Measurements from ENCODE around the gene ARL6IP4.

ARL6IP4 gene

DNA sequence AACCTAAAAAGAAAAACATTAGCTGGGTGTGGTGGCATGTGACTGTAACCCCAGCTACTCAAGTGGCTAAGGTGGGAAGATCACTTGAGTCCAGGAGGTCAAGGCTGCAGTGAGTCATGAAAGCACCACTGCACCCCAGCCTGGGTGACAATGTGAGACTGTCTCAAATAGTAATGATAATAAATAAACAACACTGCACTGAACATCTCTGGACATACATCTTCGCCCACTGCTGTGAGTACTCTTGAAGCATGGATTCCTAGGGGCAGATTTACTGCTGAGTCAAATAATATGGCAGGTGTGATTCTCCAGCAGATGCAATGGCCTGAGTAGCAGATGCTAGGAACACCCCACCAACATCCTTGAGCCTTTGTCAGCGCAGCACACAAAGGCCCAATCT is 37.8 kb upstream of the ARL6IP4 start:
- peak in 1 of 3 donors; percentile 15 for DNase-seq
- Histone ChIP-seq H3K9me3 (ENCODE audit: control extremely low read depth in 1 of 5, control insufficient read depth in 4 of 5, insufficient read depth in 2 of 5, low read depth in 1 of 5, low read length in 4 of 5) (no peaks in the 10 kb centered on the region), H3K4me3 (ENCODE audit: control insufficient read depth in 1 of 7, extremely low read depth in 1 of 7, insufficient read depth in 4 of 7, low read depth in 2 of 7, low read length in 6 of 7) (no peak overlapping the region), H3K27ac (ENCODE audit: insufficient read depth in 1 of 2, low read depth in 1 of 2, low read length in 2 of 2, poor library complexity in 1 of 2, severe bottlenecking in 2 of 2) (no peak overlapping the region), H3K4me1 (ENCODE audit: control extremely low read depth in 1 of 4, control insufficient read depth in 4 of 4, insufficient read depth in 4 of 4, low read length in 3 of 4) (peaks cover 0 to 34% (median 29%) of the 10 kb centered on the region in 4 experiments), H3K36me3 (ENCODE audit: control insufficient read depth in 4 of 4, insufficient read depth in 4 of 4, low read length in 3 of 4) (peaks cover 0 to 3% (median 0%) of the 10 kb centered on the region in 4 experiments), H3K27me3 (replicated peaks in 2 of 5; ENCODE audit: control insufficient read depth in 4 of 5, insufficient read depth in 5 of 5, low read length in 4 of 5) (no peaks in the 10 kb centered on the region)
- WGBS (ENCODE audit: insufficient coverage) = no CpG with 5 or more reads among the region's 2 CpGs
- POLR2A ChIA-PET = interaction anchor here (0.6 kb wide), 1 partner anchor 46 kb away, joined by 6 read pairs; no protein-coding TSS in a partner anchor
- CTCF ChIA-PET = interaction anchor here (18.2 kb wide), 1 partner anchor 78 kb away, joined by 421 read pairs; no protein-coding TSS in a partner anchor

DNA sequence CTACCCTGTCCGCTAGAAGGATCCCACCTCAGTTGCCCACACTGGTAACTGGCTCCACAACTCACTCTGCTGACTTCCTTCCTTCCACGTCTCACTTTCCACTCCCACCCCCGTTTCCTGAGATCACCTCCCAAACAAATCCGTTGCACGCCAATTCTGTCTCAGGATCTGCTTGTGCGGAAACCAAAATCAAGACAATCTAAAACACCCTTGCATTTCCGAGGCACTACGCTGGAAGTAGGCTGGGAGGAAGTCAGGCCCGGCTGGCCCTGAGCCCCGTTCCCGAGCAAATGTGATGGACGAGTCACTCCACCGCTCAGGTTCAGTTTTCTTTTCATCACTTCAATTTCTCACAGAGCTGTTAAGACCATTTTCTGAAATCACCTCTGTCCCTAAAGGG is 37.3 kb upstream of the ARL6IP4 start:
- WGBS (ENCODE audit: insufficient coverage) = 10% methylated on average over 12 of the region's 13 CpGs
- peak overlapping the region in 1 of 7 experiments; percentile 11 for H3K4me3 ChIP-seq (ENCODE audit: control insufficient read depth in 1 of 7, extremely low read depth in 1 of 7, insufficient read depth in 4 of 7, low read depth in 2 of 7, low read length in 6 of 7)
- H3K36me3 ChIP-seq (ENCODE audit: control insufficient read depth in 4 of 4, insufficient read depth in 4 of 4, low read length in 3 of 4) = no peaks in the 10 kb centered on the region
- no peak overlapping the region for H3K27ac ChIP-seq (ENCODE audit: insufficient read depth in 1 of 2, low read depth in 1 of 2, low read length in 2 of 2, poor library complexity in 1 of 2, severe bottlenecking in 2 of 2)
- peak in 2 of 3 donors; percentile 42 to 48 for DNase-seq
- no peaks in the 10 kb centered on the region for H3K27me3 ChIP-seq (replicated peaks in 2 of 5; ENCODE audit: control insufficient read depth in 4 of 5, insufficient read depth in 5 of 5, low read length in 4 of 5)
- ChIA-PET CTCF (interaction anchor here (0.6 to 18.2 kb wide), 5 partner anchors 10 to 299 kb away, joined by 3 to 421 read pairs (median 40); partner anchors contain the start of gene VPS37B), POLR2A (interaction anchor here (0.7 kb wide), 1 partner anchor 55 kb away, joined by 9 read pairs; no protein-coding TSS in a partner anchor)
- H3K4me1 ChIP-seq (ENCODE audit: control extremely low read depth in 1 of 4, control insufficient read depth in 4 of 4, insufficient read depth in 4 of 4, low read length in 3 of 4) = peaks cover 0 to 36% (median 34%) of the 10 kb centered on the region in 4 experiments
- H3K9me3 ChIP-seq (ENCODE audit: control extremely low read depth in 1 of 5, control insufficient read depth in 4 of 5, insufficient read depth in 2 of 5, low read depth in 1 of 5, low read length in 4 of 5) = no peaks in the 10 kb centered on the region

DNA sequence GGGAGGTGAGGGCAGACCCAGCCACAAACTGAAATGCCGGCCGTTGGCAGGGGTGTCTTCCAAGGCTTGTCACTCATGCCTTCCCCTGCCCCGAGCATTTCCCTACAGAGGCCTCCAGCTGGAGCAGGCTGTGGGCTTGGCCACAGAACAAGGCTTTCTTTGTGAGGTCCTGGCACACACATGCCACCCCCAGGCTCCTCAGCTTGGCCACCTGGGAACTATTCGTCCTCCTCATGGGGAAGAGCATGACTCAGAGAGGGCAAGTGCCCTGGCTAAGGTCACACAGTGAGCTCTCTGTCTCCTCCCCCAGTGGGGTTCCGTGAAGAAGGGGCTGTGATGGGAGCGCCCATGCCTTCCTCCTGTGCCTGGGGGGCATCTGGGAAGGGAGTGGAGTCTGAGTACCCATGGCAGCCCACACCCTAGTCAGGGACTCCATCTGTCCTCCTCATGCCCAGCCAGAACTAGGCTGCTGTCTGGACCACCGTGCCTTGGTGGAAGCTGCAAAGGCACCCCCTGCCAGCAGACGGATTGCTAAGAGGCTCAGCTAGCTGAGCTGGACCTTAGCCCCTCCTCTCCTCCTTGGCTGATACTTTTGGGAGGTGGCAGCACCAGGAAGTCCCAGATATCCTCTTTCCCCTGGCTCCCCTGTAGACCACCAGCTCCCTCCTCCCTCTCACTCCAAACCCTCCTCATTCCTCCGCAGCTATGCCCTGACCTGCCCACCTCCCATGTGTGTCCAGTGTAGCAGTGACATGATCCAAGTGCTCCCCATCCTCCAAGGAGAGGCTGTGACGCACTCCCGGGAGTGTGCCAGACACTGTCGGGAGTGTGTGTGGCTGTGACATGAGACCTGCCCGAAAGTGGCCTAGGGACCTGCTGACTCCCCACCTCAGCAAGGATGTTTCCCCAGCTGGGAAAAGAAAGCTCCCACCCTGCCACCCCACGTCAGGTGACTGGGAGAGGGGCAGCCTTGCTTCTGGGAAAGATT is 35.6 kb upstream of the ARL6IP4 start:
- POLR2A ChIA-PET = interaction anchor here (0.5 to 2.0 kb wide), 2 partner anchors 53 to 71 kb away, joined by 3 to 9 read pairs; no protein-coding TSS in a partner anchor
- H3K4me3 ChIP-seq (ENCODE audit: control insufficient read depth in 1 of 7, extremely low read depth in 1 of 7, insufficient read depth in 4 of 7, low read depth in 2 of 7, low read length in 6 of 7) = no peak overlapping the region
- H3K27me3 ChIP-seq (replicated peaks in 2 of 5; ENCODE audit: control insufficient read depth in 4 of 5, insufficient read depth in 5 of 5, low read length in 4 of 5) = no peaks in the 10 kb centered on the region
- WGBS (ENCODE audit: insufficient coverage) = 93% methylated on average over 13 of the region's 14 CpGs
- peaks cover 0 to 3% (median 0%) of the 10 kb centered on the region in 4 experiments for H3K36me3 ChIP-seq (ENCODE audit: control insufficient read depth in 4 of 4, insufficient read depth in 4 of 4, low read length in 3 of 4)
- no peak for DNase-seq
- no peak overlapping the region for H3K27ac ChIP-seq (ENCODE audit: insufficient read depth in 1 of 2, low read depth in 1 of 2, low read length in 2 of 2, poor library complexity in 1 of 2, severe bottlenecking in 2 of 2)
- H3K9me3 ChIP-seq (ENCODE audit: control extremely low read depth in 1 of 5, control insufficient read depth in 4 of 5, insufficient read depth in 2 of 5, low read depth in 1 of 5, low read length in 4 of 5) = no peaks in the 10 kb centered on the region
- H3K4me1 ChIP-seq (ENCODE audit: control extremely low read depth in 1 of 4, control insufficient read depth in 4 of 4, insufficient read depth in 4 of 4, low read length in 3 of 4) = peaks cover 0 to 36% (median 34%) of the 10 kb centered on the region in 4 experiments
- CTCF ChIA-PET = interaction anchor here (1.0 to 18.2 kb wide), 11 partner anchors 11 to 288 kb away, joined by 3 to 421 read pairs (median 18); partner anchors contain the start of genes MPHOSPH9, MTRFR and VPS37B

DNA sequence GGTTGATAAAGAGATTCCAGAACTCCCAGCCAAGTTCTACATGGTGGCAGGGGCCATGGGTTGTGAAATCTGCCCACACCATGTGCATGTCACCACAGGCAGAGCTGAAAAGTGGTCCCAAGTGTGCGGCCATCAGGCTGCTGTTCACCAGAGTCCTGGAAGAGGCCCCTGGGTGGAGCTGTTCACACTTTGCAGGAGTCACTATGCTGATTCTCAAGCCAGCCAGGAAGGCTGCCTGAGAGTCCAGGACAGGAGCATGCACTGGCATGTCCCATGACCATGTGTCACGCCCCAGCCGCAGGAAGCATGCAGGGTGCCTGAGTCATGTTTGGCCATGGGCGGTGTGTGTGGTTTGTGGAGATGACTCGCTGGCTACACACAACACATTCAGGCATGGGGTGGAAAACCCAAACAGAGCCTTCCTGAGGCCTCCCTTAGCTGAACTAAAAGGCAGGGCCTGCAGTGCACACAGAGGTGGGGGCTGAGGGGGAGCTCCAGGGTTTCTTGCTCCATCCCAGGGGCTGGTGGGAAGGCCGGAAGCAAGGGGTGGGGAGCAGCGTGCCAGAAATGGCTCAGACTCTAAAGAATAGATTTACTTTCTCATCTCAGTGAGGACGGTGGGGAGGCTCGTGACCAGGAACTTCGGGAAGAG is 33.7 kb upstream of the ARL6IP4 start:
- H3K27me3 ChIP-seq (replicated peaks in 2 of 5; ENCODE audit: control insufficient read depth in 4 of 5, insufficient read depth in 5 of 5, low read length in 4 of 5) = no peaks in the 10 kb centered on the region
- ChIA-PET POLR2A (interaction anchor here (0.5 to 2.5 kb wide), 8 partner anchors 18 to 97 kb away, joined by 3 to 9 read pairs (median 4); no protein-coding TSS in a partner anchor), CTCF (interaction anchor here (0.7 to 18.2 kb wide), 19 partner anchors 8 to 291 kb away, joined by 3 to 421 read pairs (median 4); partner anchors contain the start of gene VPS37B)
- H3K4me1 ChIP-seq (ENCODE audit: control extremely low read depth in 1 of 4, control insufficient read depth in 4 of 4, insufficient read depth in 4 of 4, low read length in 3 of 4) = peaks cover 0 to 36% (median 34%) of the 10 kb centered on the region in 4 experiments
- H3K27ac ChIP-seq (ENCODE audit: insufficient read depth in 1 of 2, low read depth in 1 of 2, low read length in 2 of 2, poor library complexity in 1 of 2, severe bottlenecking in 2 of 2) = peak overlapping the region; percentile 72 to 82
- WGBS (ENCODE audit: insufficient coverage) = 11% methylated on average over 6 of the region's 10 CpGs
- DNase-seq = peak; percentile 98 to 99 (median 99)
- H3K4me3 ChIP-seq (ENCODE audit: control insufficient read depth in 1 of 7, extremely low read depth in 1 of 7, insufficient read depth in 4 of 7, low read depth in 2 of 7, low read length in 6 of 7) = peak overlapping the region in 3 of 7 experiments; percentile 2 to 38 (median 37)
- peaks cover 0 to 3% (median 0%) of the 10 kb centered on the region in 4 experiments for H3K36me3 ChIP-seq (ENCODE audit: control insufficient read depth in 4 of 4, insufficient read depth in 4 of 4, low read length in 3 of 4)
- no peaks in the 10 kb centered on the region for H3K9me3 ChIP-seq (ENCODE audit: control extremely low read depth in 1 of 5, control insufficient read depth in 4 of 5, insufficient read depth in 2 of 5, low read depth in 1 of 5, low read length in 4 of 5)

DNA sequence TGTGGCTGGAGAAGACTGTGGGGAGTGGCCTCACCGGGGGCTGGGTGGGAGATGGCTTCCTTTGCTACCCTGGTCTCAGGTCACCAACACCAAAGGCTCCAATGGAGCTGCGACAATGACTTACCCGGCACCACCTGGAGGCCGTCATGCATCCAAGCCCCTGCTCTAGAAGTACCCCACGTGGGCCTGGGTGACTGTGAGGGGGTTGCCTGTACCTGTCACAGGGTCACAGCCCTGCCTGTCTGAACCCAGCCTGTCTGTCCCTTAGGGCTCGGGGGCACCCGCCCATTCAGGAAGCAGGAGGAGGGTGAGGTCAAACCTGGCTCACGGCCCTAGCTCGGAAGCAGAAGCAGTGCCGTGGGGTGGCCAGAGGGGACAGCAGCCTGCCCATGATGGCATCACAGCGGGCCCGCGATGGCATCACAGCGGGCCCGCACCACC is 33.1 kb upstream of the ARL6IP4 start:
- ChIA-PET POLR2A (interaction anchor here (0.5 to 2.5 kb wide), 7 partner anchors 18 to 76 kb away, joined by 3 to 9 read pairs (median 4); no protein-coding TSS in a partner anchor), CTCF (interaction anchor here (0.6 to 18.2 kb wide), 18 partner anchors 8 to 191 kb away, joined by 3 to 421 read pairs (median 4); partner anchors contain the start of gene VPS37B)
- peak; percentile 50 to 85 (median 74) for DNase-seq
- Histone ChIP-seq H3K27me3 (replicated peaks in 2 of 5; ENCODE audit: control insufficient read depth in 4 of 5, insufficient read depth in 5 of 5, low read length in 4 of 5) (no peaks in the 10 kb centered on the region), H3K4me1 (ENCODE audit: control extremely low read depth in 1 of 4, control insufficient read depth in 4 of 4, insufficient read depth in 4 of 4, low read length in 3 of 4) (peaks cover 0 to 36% (median 34%) of the 10 kb centered on the region in 4 experiments), H3K36me3 (ENCODE audit: control insufficient read depth in 4 of 4, insufficient read depth in 4 of 4, low read length in 3 of 4) (peaks cover 0 to 3% (median 0%) of the 10 kb centered on the region in 4 experiments), H3K4me3 (ENCODE audit: control insufficient read depth in 1 of 7, extremely low read depth in 1 of 7, insufficient read depth in 4 of 7, low read depth in 2 of 7, low read length in 6 of 7) (peak overlapping the region in 2 of 7 experiments; percentile 37 to 38), H3K9me3 (ENCODE audit: control extremely low read depth in 1 of 5, control insufficient read depth in 4 of 5, insufficient read depth in 2 of 5, low read depth in 1 of 5, low read length in 4 of 5) (no peaks in the 10 kb centered on the region), H3K27ac (ENCODE audit: insufficient read depth in 1 of 2, low read depth in 1 of 2, low read length in 2 of 2, poor library complexity in 1 of 2, severe bottlenecking in 2 of 2) (peak overlapping the region; percentile 72 to 82)
- WGBS (ENCODE audit: insufficient coverage) = 45% methylated on average over 12 of the region's 15 CpGs

DNA sequence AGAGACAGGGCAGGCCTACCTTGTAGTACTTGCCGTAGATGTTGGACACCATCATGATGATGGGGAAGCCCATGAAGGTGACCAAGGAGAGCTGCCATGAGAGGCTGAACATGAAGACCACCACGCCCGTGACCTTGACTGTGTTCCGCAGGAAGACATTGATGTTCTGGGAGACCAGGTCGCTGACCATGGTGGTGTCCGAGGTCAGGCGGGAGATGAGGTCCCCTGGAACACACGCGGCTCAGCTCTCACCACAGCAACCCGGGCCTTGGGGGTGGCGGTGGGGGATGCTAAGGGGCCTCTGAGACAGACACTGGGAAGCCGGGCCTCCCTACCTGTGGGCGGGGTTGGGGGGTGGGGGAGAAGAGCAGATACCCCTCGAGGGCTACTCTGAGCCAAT is 31.9 kb upstream of the ARL6IP4 start:
- no peak for DNase-seq
- POLR2A ChIA-PET = interaction anchor here (1.5 to 2.5 kb wide), 2 partner anchors 50 to 60 kb away, joined by 5 to 8 read pairs; no protein-coding TSS in a partner anchor
- H3K4me1 ChIP-seq (ENCODE audit: control extremely low read depth in 1 of 4, control insufficient read depth in 4 of 4, insufficient read depth in 4 of 4, low read length in 3 of 4) = peaks cover 0 to 28% (median 25%) of the 10 kb centered on the region in 4 experiments
- H3K4me3 ChIP-seq (ENCODE audit: control insufficient read depth in 1 of 7, extremely low read depth in 1 of 7, insufficient read depth in 4 of 7, low read depth in 2 of 7, low read length in 6 of 7) = no peak overlapping the region
- H3K27me3 ChIP-seq (replicated peaks in 2 of 5; ENCODE audit: control insufficient read depth in 4 of 5, insufficient read depth in 5 of 5, low read length in 4 of 5) = no peaks in the 10 kb centered on the region
- CTCF ChIA-PET = interaction anchor here (1.0 to 18.2 kb wide), 7 partner anchors 7 to 284 kb away, joined by 3 to 421 read pairs (median 21); partner anchors contain the start of gene VPS37B
- no peaks in the 10 kb centered on the region for H3K9me3 ChIP-seq (ENCODE audit: control extremely low read depth in 1 of 5, control insufficient read depth in 4 of 5, insufficient read depth in 2 of 5, low read depth in 1 of 5, low read length in 4 of 5)
- 100% methylated on average over 10 of the region's 14 CpGs for WGBS (ENCODE audit: insufficient coverage)
- peaks cover 0 to 3% (median 0%) of the 10 kb centered on the region in 4 experiments for H3K36me3 ChIP-seq (ENCODE audit: control insufficient read depth in 4 of 4, insufficient read depth in 4 of 4, low read length in 3 of 4)
- H3K27ac ChIP-seq (ENCODE audit: insufficient read depth in 1 of 2, low read depth in 1 of 2, low read length in 2 of 2, poor library complexity in 1 of 2, severe bottlenecking in 2 of 2) = no peak overlapping the region

Measured in common myeloid progenitor, CD34-positive (primary cell).